PC-3 (cell line): ENCODE data around the gene RERE. TPM values are rescaled to one million over a fixed set of nuclear protein-coding genes. Genes with fewer than 3 reads are reported as not detected.

Source experiments
- ATAC-seq: fragments of 200-7000 bp; cut with Tn5 transposase; 2 replicates; pipeline ENCODE4 v1.9.1; 2020; ENCODE audit warnings: mild to moderate bottlenecking, moderate library complexity
- BruUV-seq: library from RNA; stranded (reverse); fragments of 400-500 nt; replicated peaks from 2 replicates; lab custom pipeline; 2021; lab: Mats Ljungman, UMichigan
- CTCF ChIA-PET: fragments of 300-600 bp; sonication (Branson Sonifier 250); formaldehyde crosslinking; loops from one replicate; lab custom pipeline; 2022; ENCODE audit warnings: antibody characterized with exemption; lab: Charles Lee
- POLR2A ChIA-PET: fragments of 300-600 bp; sonication (Branson Sonifier 250); formaldehyde crosslinking; loops from one replicate; lab custom pipeline; 2022; ENCODE audit warnings: antibody characterized with exemption; ENCODE audit not compliant: unreplicated experiment; lab: Charles Lee
- DNase-seq: peaks from one replicate; pipeline ENCODE4 v3.0.0-alpha.2; 2015
- H2AFZ ChIP-seq: fragments of 300-600 bp; sonication (generic); 2 replicates; pipeline ENCODE4 v1.6.0; 2016; ENCODE audit warnings: antibody characterized with exemption, low read length
- H3F3A ChIP-seq: fragments of 300-600 bp; sonication (generic); one replicate; pipeline ENCODE4 v1.6.0; 2017; ENCODE audit warnings: antibody characterized with exemption, low read length, control low read depth, mild to moderate bottlenecking; ENCODE audit not compliant: unreplicated experiment
- H3K27ac ChIP-seq: fragments of 300-600 bp; sonication (generic); 2 replicates; pipeline ENCODE4 v1.5.1; 2016; ENCODE audit warnings: mild to moderate bottlenecking, low read length
- H3K27me3 ChIP-seq: fragments of 300-600 bp; sonication (generic); 2 replicates; pipeline ENCODE4 v1.6.1; 2016; ENCODE audit warnings: low read length, mixed read lengths
- H3K36me3 ChIP-seq: fragments of 300-600 bp; sonication (generic); 2 replicates; pipeline ENCODE4 v1.6.1; 2016; ENCODE audit warnings: low read depth, mixed run types, low read length, mixed read lengths
- H3K4me1 ChIP-seq: fragments of 300-600 bp; sonication (generic); 2 replicates; pipeline ENCODE4 v1.5.1; 2016; ENCODE audit warnings: low read length; ENCODE audit not compliant: insufficient read depth
- H3K4me2 ChIP-seq: fragments of 300-600 bp; sonication (generic); 2 replicates; pipeline ENCODE4 v1.6.0; 2016; ENCODE audit warnings: low read length
- H3K4me3 ChIP-seq: fragments of 300-600 bp; sonication (generic); 2 replicates; pipeline ENCODE4 v1.5.1; 2016; ENCODE audit warnings: mild to moderate bottlenecking, low read length, mixed read lengths
- H3K79me2 ChIP-seq: fragments of 300-600 bp; sonication (generic); 2 replicates; pipeline ENCODE4 v1.6.1; 2017; ENCODE audit warnings: low read length, mixed read lengths
- H3K9ac ChIP-seq: fragments of 300-600 bp; sonication (generic); 2 replicates; pipeline ENCODE4 v1.6.0; 2016; ENCODE audit warnings: mild to moderate bottlenecking, low read length
- H3K9me2 ChIP-seq: fragments of 300-600 bp; sonication (generic); replicated peaks from 2 replicates; pipeline ENCODE4 v1.6.1; 2016; ENCODE audit warnings: mixed run types, low read length, mixed read lengths
- H3K9me3 ChIP-seq: fragments of 300-600 bp; sonication (generic); 2 replicates; pipeline ENCODE4 v1.6.1; 2016; ENCODE audit warnings: low read length, mixed read lengths
- H4K20me1 ChIP-seq: fragments of 300-600 bp; sonication (generic); 2 replicates; pipeline ENCODE4 v1.6.1; 2016; ENCODE audit warnings: low read length, mixed read lengths
- CTCF ChIP-seq: fragments of 300-600 bp; sonication (generic); conservative IDR thresholded peaks from 2 replicates; pipeline ENCODE4 v1.5.1; 2017; ENCODE audit warnings: antibody characterized with exemption, low read depth, mild to moderate bottlenecking, low read length
- EZH2 ChIP-seq: fragments of 300-600 bp; sonication (generic); IDR thresholded peaks from one replicate; pipeline ENCODE4 v1.6.1; 2017; ENCODE audit warnings: antibody characterized with exemption, mild to moderate bottlenecking, low read length; ENCODE audit not compliant: unreplicated experiment
- EZH2phosphoT487 ChIP-seq: fragments of 300-600 bp; sonication (generic); IDR thresholded peaks from 2 replicates; pipeline ENCODE4 v1.6.1; 2018; ENCODE audit warnings: mild to moderate bottlenecking, antibody characterized with exemption, low read length, borderline replicate concordance
- intact Hi-C: fragments of 100-400 bp; cut with micrococcal nuclease; formaldehyde crosslinking; loops from 2 replicates; pipeline ENCODE4 v1.9.0; 2023
- total RNA-seq: library from RNA; depleted of rRNA; stranded (reverse); fragments of >200 nt; gene quantifications from 2 replicates; pipeline ENCODE4 v1.2.3, GENCODE V29; 2014

RERE gene
- total RNA-seq, 1 experiment from 2014 or later: 24.2 TPM

GRCh38 chr1:8813016-8813763, 4.2 kb downstream of the RERE start:
- ATAC-seq: no peak

DNA sequence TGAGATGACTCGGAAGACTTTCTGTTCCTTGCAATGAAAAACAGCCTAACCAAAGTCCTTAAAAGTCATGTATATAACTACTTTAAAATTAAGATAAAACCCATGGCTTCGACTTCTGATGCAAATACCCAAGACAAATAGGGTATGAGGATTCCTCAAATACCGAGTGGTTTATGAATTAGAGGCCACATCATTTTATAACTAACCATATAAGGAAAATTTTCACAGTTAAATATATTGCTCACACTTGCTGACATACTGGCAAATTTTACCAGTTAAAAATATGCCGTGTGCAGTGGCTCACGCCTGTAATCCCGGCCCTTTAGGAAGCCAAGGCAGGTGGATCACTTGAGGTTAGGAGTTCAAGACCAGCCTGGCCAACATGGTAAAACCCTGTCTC, 5.4 kb downstream of the RERE start:
- Histone ChIP-seq H3K27me3 (no peaks in the 10 kb centered on the region), H3K9me2 (no peaks in the 10 kb centered on the region), H3F3A (no peaks in the 10 kb centered on the region), H4K20me1 (no peaks in the 10 kb centered on the region), H3K79me2 (peaks cover 82% of the 10 kb centered on the region), H3K27ac (no peak overlapping the region), H3K4me2 (no peak overlapping the region), H3K9me3 (no peaks in the 10 kb centered on the region), H3K36me3 (no peaks in the 10 kb centered on the region), H2AFZ (no peak overlapping the region), H3K4me3 (no peak overlapping the region), H3K9ac (no peak overlapping the region), H3K4me1 (peaks cover 46% of the 10 kb centered on the region)
- CTCF ChIA-PET: no interaction called here
- intact Hi-C loops: no loop called here
- POLR2A ChIA-PET: no interaction called here
- no peak for ATAC-seq
- DNase-seq: no peak
- no TSS peak for BruUV-seq
- TF ChIP-seq CTCF (no peak), EZH2 (no peak), EZH2phosphoT487 (no peak)

More at GRCh38 chr1:8813016-8813763, 4.2 kb downstream of the RERE start:
- no TSS peak for BruUV-seq
- DNase-seq: no peak
- H3K4me2 ChIP-seq: peak overlapping the region; percentile 26
- H3K79me2 ChIP-seq: peaks cover 74% of the 10 kb centered on the region
- no peaks in the 10 kb centered on the region for H4K20me1 ChIP-seq
- H2AFZ ChIP-seq: no peak overlapping the region
- intact Hi-C loops: no loop called here
- H3K4me3 ChIP-seq: no peak overlapping the region
- CTCF ChIA-PET: interaction anchor here (0.6 kb wide), 1 partner anchor 16 kb away, joined by 3 read pairs; no protein-coding TSS in a partner anchor
- no peaks in the 10 kb centered on the region for H3K36me3 ChIP-seq
- no peak for TF ChIP-seq EZH2
- TF ChIP-seq CTCF: no peak
- no peak for TF ChIP-seq EZH2phosphoT487
- no peak overlapping the region for H3K27ac ChIP-seq
- no peak overlapping the region for H3K9ac ChIP-seq
- POLR2A ChIA-PET: interaction anchor here (0.5 kb wide), 1 partner anchor 48 kb away, joined by 8 read pairs; no protein-coding TSS in a partner anchor
- no peaks in the 10 kb centered on the region for H3K9me2 ChIP-seq
- no peaks in the 10 kb centered on the region for H3F3A ChIP-seq
- H3K4me1 ChIP-seq: peaks cover 46% of the 10 kb centered on the region
- H3K9me3 ChIP-seq: no peaks in the 10 kb centered on the region
- H3K27me3 ChIP-seq: no peaks in the 10 kb centered on the region

DNA sequence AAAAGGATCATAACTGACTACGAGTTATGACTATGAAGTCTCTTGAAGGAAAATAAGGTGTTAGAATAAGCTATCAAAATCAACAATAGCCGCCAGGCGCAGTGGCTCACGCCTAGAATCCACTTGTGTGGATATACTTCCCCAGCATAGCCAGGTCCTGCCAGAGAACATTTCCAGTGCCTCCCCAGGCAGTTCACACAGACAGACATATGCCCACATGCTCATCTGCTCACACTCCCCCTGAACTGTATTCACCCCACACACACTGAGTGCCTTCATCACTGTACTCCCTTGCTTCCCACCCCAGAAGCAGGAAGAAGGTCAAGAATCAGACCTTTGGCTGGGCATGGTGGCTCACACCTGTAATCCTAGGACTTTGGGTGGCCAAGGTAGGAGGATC, 6.5 kb downstream of the RERE start:
- H3K4me2 ChIP-seq: no peak overlapping the region
- POLR2A ChIA-PET: no interaction called here
- BruUV-seq: no TSS peak
- CTCF ChIA-PET: no interaction called here
- no peaks in the 10 kb centered on the region for H3K27me3 ChIP-seq
- H3K4me1 ChIP-seq: peaks cover 39% of the 10 kb centered on the region
- no peak for DNase-seq
- H3K9me2 ChIP-seq: no peaks in the 10 kb centered on the region
- no peak overlapping the region for H3K9ac ChIP-seq
- no peak for ATAC-seq
- H3K79me2 ChIP-seq: peaks cover 74% of the 10 kb centered on the region
- H3K9me3 ChIP-seq: no peaks in the 10 kb centered on the region
- no peak overlapping the region for H2AFZ ChIP-seq
- TF ChIP-seq EZH2phosphoT487: no peak
- TF ChIP-seq CTCF: no peak
- TF ChIP-seq EZH2: no peak
- intact Hi-C loops: no loop called here
- H3K36me3 ChIP-seq: no peaks in the 10 kb centered on the region
- H3F3A ChIP-seq: no peaks in the 10 kb centered on the region
- H4K20me1 ChIP-seq: no peaks in the 10 kb centered on the region
- H3K27ac ChIP-seq: no peak overlapping the region
- no peak overlapping the region for H3K4me3 ChIP-seq
